NCI-H2227 (cell line): ENCODE data around the gene GABARAP.
A peak's percentile ranks its signal among the peaks of the same experiment; 100 is the strongest.
"Not testable (repeated sequence)": the region's sequence is repeated elsewhere in the genome, so short reads cannot be mapped to it uniquely, and the experiment has no call there.

ENCODE experiments used
- DNase-seq: peaks from one replicate; lab custom pipeline; 2025; ENCODE audit not compliant: unreplicated experiment; lab: John Stamatoyannopoulos, UW

The GABARAP gene

DNA sequence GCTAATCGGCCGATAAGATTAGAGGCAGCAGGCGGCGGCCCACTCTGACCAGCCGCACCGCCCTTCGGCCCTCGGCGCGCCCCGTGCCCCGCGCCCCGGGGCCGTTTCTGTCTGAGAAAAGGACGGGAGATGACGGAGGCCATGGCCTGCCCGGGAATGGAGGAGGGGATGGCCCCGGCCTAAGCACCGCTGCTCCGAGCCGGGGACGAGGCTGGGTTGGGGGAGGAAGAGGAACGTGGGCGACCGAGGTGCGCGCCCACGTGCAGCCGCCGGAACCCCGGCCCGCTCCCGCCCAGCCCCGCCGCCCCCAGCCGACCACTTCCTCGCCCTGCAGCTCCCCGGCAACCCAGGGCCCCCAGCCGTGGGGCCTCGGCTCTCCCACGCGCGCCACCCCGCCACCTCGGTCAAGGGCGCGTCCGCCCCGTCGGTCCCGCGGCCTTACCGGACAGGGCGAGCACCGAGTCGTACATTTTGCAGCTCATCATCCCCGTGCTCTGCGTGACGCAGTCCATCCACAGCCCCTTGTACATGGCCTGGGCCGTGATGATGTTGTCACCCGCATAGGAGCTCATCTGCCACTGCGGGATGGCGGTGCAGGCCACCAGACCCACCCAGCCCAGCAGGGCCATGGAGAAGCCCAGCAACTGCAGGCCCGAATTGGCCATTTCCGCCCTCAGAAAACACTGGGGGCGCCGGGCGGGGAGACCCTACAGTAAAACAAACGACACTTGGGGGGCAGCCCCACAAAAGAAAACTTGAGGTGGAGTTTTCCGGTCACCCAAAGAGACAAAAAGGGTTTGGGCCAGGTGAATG lies 19.3 kb upstream of the GABARAP start:
- DNase-seq = no peak

DNA sequence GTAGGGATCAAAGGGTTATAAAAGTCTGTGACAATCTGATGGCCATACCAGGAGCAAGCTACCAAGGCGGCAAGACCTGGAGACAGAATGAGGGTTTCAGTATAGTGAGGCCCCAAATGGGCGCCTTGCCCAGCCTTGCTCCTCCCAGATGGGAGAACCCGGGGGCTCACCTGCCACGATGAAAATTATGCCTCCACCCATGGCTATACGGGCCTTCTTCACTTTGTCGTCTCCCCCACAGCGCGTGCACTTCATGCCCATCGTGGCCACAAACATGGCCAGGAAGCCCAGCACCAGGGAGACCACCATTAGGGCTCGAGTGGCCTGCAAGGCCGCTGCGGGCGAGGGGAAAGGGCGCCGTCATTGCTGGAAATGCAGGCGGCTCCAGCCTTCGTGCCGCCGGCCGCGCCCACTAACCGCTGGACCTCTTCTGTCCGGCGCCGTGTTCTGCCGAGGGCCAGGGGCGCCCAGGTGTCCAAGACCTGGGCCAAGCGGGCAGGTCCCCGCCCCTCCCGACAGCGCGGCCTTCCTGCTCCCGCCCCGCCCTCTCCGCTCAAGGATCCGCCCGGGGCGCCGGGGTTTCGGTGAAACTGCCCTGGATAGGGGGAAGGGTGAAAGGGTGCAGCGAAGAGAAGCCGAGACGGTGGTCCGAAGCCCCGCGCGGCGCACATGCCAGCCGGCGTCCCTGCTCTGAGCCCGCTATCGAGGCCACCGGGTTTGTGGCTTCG lies 18.6 kb upstream of the GABARAP start:
- no peak for DNase-seq

DNA sequence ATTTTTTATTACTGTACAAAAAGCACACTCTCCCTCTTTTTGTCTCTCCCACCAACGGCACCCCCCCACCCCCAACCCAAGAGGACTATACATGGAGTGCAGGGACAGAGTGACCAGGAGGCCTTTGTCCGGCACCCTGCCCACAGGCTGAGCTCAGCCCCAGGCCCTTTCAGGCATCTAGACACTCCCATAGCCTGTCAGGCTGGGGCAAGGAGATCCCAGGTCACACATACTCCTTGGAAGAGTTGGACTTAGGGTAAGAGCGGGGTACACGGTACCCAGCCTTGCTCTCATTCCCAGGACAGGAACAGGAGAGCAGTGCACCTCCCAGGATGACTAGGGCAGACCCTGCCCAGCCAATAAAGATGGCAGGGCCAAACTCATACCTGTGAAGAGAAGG lies 17.9 kb upstream of the GABARAP start:
- no peak for DNase-seq

DNA sequence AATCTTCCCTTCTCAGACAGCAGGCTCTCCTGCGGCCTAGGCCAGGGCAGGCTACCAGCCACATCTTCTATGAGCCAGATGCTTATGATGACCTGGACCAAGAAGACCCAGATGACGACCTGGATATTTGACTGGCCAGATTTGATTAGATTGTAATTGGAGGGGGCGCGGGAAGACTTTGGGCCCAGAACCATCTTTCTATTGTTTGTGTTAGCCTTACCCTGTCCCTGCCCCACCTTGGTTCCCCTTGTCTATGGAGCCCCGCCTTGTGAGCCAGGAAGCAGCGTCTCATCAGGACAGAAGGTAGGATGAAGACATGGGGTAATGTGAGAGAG lies 17.3 kb upstream of the GABARAP start:
- no peak for DNase-seq

DNA sequence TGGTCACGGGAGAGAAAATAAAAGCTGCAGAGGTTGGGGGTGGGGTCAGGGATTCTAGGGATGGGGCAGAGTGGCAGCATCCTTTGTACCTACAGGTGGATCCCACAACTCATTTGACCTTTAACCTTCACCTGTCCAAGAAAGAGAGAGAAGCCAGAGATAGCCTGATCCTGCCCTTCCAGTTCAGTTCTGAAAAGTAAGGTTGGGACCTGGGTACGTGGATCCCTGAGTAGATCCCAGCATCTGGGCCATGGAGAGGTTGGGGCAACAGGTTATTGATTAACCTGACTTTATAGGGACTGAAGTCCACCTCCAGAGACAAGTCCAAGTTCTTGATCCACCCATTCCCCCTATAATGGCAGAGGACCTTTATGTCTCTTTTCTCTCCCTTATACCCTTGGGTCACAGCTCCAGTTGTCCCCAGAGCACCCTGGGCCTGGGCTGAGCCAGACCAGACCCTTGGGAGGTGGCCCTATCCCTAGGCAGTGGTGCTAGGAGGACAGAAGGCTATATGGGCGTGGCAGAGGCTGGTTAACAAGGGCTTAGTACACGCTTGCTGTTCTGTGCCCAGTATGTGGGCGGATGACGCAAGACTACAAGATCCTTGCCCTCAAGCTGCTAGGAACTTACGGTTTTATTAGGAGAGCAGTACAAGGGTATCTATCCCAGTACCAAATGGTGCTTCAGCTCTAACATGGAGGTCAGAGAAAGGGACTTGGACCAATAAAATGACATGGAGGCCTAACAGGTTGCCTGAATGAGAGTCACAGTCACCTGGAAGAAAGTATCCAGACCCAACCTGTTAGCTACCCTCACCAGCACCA lies 16.7 kb upstream of the GABARAP start:
- DNase-seq = no peak

DNA sequence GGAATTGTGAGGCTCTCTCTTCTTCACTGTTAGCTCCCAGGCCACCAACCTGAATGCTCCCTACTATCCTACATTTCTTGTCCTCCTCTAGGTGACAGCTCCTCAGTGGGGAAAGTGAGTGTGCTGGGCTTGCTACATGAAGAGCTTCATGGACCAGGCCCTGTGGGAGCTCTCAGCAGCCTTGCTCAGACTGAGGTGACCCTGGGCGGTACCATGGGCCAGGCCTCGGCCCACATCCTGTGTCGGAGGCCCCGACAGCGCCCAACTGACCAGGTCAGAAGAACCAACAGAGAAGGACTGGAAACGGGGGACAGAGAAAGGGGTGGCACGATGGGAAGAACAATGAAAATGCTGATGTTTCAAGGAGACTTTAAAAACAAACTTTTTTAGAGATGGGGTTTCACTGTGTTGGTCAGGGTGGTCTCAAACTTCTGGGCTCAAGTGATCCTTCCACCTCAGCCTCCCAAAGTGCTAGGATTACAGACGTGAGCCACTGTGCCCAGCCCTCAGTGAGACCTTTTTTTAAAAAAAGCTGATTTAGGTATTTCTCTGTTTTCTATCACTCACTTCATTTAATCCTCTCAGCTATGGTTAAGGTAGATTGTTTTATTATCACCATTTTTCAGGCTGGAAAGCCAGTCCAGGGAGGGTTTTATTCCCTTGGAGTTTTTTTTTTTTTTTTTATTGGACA lies 14.7 kb upstream of the GABARAP start:
- no peak for DNase-seq

DNA sequence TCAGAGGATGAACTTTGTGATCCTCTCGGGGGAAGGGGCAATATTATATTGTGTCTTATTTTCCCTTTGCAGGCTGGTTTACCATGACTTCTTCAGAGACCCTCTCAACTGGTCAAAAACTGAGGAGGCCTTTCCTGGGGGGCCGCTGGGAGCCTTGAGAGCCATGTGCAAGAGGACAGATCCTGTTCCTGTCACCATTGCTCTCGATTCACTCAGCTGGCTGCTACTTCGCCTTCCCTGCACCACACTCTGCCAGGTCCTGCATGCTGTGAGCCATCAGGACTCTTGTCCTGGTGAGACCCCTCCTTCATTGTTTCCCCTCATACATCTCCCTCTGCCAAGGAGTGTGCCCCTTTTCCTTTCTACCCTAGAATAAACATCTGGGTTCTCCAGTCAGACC lies 12.3 kb upstream of the GABARAP start:
- DNase-seq = no peak

DNA sequence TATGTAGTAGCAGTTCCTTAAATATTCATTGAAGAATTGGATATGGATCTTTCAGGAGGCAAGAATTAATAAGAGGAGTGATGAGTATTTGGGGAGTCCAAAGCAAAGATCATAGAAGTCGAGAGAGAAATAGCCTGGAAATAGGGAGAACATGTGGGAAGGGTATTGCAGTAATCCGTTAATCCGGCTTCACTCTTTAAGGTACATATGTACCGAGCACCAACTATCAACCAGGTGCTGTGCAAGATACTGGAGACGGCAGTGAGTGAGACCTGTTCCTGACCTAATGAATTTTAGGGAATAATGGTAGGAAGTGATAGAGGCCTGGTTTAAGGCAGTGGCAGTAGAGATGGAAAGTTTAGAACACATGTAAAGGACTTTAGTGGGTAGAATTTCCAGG lies 10.8 kb upstream of the GABARAP start:
- no peak for DNase-seq

DNA sequence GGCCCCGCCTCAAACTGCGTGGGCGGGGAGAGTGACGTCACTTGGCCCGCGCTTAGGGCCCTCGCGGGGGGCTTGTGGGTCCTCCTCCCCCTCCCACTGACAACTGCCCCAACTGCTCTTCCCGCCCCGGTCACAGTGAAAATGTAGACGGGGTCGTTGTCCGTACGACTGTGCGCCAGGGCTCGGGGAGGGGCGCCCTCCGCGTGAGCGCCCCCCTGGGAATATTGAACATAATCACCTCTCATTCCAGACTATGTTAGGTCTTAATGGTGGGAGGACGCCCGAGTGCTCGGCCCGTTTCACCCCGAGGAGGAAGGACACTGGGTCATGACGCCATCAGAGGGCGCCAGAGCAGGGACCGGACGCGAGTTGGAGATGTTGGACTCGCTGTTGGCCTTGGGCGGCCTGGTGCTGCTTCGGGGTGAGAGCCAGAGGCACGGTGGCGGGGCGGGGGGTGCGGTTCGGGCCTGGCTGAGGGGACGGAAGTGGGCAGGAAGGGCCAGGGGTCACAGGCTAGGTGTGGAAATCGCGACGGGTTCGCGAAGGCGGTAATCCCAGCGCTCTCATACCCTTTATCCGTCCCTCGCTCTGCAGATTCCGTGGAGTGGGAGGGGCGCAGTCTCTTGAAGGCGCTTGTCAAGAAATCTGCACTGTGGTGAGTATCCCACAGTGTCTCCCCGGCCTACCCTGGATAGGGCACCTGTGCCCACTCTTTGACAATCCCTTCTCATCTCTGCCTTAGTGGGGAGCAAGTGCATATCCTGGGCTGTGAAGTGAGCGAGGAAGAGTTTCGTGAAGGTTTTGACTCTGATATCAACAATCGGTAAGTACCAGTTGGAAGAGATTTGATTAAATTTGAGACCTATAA lies 10.2 kb upstream of the GABARAP start, which contains the start of gene ELP5:
Gene ELP5 (plus strand): TSS at position 40 of the 868 bp plus-strand sequence. CDS start 336 bp downstream, at position 376.
- DNase-seq = peak; percentile 90

DNA sequence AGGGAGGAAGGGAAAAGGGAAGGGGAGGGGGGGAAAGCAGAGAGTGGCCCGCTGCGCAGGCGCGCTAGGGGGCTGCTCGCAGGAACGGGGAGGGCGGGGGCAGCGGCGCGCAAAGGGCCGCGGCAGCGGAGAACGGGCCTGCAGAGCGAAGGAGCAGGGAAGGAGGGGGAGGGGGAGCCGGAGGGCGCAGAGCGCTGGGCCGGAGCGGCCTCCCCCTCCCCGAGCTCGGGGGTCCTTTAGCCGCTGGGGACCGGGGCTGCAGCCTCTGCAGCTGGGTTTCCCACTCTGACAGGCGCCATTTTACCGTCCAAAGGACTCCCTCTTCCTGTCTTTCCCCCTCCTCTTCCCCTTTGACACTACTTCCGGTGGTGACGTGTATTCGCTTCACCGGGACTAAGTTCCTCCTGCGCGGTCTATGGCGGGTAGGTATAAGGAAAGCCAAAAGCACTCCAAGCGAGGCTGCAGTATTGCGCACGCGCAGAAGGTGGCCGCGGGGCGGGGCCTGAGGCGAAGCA lies 9.5 kb upstream of the GABARAP start, which contains the start of gene CTDNEP1:
Gene CTDNEP1 (minus strand): TSS at position 74 of the 515 bp plus-strand sequence. CDS start 438 bp downstream, outside the sequence.
- DNase-seq = peak; percentile 96

DNA sequence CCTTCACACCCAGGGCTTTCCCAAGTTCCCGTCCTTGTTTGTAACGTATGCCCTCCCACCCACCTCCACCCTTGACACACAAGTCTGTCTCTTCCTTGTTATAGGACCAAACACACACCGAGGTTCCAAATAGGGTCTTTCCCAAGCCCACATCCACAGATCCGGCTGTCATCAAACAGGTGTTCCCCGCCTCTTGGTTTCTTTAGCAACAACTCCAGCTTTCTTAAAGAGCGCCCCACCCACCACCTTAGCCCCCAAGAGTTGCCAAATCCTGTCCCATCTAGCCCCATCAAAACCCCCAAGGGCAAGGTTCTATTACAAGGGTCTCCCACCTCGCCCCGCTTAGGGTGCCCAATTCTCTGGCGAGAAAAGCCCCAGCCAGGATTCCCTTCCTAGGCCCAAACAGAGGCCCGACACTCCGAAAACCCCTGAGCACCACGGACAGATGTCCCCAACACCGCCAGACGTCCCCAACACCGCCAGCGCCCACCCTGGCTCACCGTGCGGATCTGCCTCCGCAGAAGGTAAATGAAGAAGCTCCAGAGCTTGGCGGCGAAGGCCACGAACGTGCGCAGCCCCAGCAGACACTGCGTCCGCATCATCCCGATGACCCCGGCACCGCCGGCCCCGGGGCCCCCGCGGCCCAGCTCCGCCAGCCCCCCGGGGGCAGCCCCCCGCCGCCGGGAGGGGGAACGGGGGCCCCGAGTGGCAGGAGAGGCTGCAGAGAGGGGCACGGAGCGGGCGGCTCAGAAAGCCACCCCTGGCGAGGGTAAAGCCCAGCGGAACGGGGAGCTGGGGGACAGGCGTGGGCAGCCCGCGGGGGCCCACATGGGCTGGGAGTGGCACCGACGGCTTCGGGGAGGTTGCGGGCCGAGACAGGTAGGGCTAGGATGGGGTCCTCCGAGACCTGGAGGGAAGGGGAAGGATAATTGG lies 8.7 kb upstream of the GABARAP start:
- DNase-seq = no peak

DNA sequence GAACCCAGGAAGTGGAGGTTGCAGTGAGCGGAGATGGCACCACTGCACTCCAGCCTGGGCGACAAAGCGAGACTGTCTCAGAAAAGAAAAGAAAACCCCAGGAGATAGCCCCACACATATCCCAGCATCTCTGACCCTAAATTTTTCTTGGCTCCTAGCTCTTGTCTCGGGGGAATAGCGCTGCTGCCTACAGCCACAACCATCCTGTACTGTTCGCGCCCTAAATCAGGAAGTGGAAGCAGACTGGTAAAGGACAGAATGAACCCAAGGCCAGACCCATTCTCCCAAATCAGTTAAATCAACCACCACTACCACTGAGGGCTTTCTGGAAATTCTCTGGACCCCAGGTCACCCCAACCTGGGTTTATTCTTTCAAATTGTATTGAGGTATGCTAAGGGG lies 7.6 kb upstream of the GABARAP start:
- no peak for DNase-seq

DNA sequence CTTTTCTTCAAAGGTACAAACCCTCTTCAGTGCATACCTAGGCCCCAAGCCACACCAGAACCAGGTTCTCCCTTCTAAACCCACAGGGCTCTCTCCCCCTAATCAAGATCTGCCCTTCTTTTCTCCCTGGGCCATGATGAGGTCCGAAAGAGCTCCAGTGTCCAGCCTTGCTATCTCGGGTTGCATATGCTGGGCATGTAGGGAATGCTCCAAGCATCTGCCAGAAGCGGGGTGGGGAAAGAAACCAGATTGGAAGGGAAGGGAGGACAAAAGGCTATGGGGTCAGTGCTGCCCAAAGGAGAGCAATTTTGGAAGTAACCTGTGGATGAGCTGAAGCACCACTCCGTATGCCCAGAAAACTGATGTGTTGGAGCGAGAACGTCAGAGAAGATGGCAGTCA lies 7.0 kb upstream of the GABARAP start:
- DNase-seq = no peak

DNA sequence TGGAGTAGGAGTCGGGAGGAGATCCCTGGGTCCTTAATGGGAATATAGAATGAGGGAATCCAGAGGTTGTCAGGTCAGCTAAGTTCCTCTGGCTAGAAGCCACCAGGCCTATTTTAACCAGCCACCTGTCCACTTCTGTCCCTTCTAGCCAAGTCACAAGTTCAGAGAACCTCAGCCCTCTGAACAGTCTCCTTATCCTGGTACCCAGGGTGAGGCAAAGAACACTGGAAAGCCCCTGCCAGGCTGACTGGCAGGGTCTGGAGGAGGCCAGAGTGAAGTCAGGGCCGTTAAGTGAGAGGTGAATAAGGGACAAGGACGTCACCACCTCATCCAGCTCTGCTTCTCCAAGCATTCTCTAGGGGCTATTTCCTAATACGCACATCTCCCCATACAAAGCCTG lies 6.5 kb upstream of the GABARAP start:
- no peak for DNase-seq

DNA sequence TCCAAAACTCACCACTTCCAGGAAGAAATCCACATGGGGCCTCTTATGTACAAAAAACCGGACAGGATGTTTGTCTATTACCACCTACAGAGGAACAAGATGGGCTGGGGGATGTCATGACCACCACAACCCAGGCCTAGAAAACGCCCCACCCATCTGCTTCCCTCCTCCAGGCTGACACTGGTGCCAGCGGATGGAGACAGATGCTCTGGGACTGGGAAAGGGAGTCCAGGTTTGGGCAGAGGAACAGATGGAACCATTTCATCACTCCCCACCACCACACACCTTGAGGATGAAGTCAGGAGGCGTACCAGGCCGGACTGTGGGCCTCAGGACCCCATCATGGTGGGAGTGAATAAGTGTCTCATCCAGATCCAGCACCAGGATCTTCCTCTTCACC lies 4.5 kb upstream of the GABARAP start:
- DNase-seq = no peak

DNA sequence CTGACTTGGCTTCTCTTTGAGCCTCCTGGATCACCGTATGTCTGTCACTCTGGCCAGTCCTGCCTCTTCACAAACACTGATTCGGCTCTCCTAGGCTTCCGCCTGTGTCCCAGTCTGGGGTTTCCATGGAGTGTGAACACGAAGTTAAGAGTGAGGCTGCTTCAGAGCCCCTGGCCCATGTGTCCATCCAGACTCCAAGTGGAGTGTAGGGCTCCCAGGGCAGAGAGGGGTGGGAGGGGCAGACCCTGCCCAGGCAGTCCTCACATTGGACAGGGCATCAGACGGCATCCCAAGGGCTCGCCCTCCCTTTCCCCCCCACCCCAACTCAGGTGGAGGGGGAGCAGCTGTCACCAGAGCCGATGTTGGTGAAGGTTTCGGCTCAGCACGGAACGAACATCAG lies 1.6 kb upstream of the GABARAP start:
- DNase-seq = not testable (repeated sequence)

DNA sequence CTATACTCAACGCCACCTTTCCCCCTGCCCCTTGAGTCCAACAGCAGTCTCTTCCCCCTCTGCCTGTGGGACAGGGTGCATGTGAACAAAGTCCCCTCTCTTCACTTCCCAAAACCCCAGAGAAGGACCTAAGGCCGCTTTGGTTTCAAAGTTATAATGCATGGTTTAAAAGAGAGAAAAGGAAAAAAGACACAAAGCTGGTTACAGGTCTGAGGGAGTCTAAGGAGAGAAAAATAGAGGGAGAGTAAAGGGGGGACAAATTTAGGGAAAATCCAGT lies 1.1 kb upstream of the GABARAP start:
- DNase-seq = no peak

DNA sequence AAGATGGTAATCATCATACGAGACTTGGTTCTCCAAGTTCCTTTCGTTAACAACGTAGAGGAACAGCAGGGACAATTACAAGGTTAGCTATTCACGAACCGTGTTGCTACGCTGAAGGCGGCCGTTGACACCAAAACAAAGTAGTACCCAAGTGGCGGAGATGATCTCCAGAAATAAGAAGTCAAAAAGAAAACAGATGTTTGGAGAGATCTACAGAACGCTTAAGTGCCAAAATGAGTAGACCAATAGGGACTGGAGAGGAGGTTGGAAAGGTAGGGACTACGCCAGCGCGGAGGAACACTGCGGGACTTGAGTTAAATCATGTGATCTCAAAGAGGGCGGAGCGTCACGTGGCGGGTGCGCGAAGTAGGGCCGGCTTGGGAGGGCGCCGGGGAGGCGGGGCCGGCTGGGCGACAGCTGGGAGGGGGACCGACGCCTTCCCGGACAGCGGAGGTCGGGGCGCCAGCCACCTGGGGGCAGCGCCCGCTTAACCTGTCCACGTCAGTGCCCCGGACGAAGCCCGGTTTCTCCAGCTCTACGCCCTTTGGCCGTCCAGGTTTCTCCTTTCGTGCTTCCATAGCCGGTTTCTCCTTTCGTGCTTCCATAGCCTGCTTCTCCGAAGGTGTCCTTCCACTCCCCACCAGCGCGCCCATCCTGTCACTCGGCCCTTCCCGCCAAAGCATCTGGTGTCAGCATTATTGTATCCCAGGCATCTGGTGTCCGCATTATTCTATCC lies 636 bp upstream of the GABARAP start:
- DNase-seq = peak; percentile 95
